GM21423 (cell line): ENCODE measurements around the gene HMG20A.

Source experiments
- ATAC-seq: cut with Tn5 transposase; IDR thresholded peaks from one replicate; pipeline ENCODE4 v1.9.1; 2021; ENCODE audit warnings: mild to moderate bottlenecking, moderate library complexity; ENCODE audit not compliant: unreplicated experiment

HMG20A gene

GRCh38 chr15:77474310-77474988, 53.8 kb downstream of the HMG20A start:
- ATAC-seq = no peak

GRCh38 chr15:77475001-77475400, 54.3 kb downstream of the HMG20A start:
- no peak for ATAC-seq

GRCh38 chr15:77475898-77476297, 55.2 kb downstream of the HMG20A start:
- no peak for ATAC-seq

GRCh38 chr15:77476995-77477394, 56.3 kb downstream of the HMG20A start:
- ATAC-seq = no peak

- no peak for ATAC-seq
Measured at GRCh38 chr15:77478051-77478450, 57.4 kb downstream of the HMG20A start.

GRCh38 chr15:77479015-77479414, 58.3 kb downstream of the HMG20A start:
- no peak for ATAC-seq

- no peak for ATAC-seq
Measured at GRCh38 chr15:77480859-77481633, 60.4 kb downstream of the HMG20A start.

- ATAC-seq = no peak
Measured at GRCh38 chr15:77481670-77482069, 61.0 kb downstream of the HMG20A start.

GRCh38 chr15:77482570-77482969, 61.9 kb downstream of the HMG20A start:
- ATAC-seq = no peak

- no peak for ATAC-seq
Measured at GRCh38 chr15:77483425-77484140, 62.9 kb downstream of the HMG20A start.

- no peak for ATAC-seq
Measured at GRCh38 chr15:77484994-77485393, 64.3 kb downstream of the HMG20A start.

- no peak for ATAC-seq
Measured at GRCh38 chr15:77486542-77487468, 66.1 kb downstream of the HMG20A start.

- ATAC-seq = no peak
Measured at GRCh38 chr15:77487469-77487842, 66.8 kb downstream of the HMG20A start.

- no peak for ATAC-seq
Measured at GRCh38 chr15:77487888-77488287, 67.2 kb downstream of the HMG20A start.

GRCh38 chr15:77489647-77490046, 69.0 kb downstream of the HMG20A start:
- ATAC-seq = no peak

GRCh38 chr15:77493324-77493907, 72.7 kb downstream of the HMG20A start:
- ATAC-seq = no peak

- no peak for ATAC-seq
Measured at GRCh38 chr15:77494073-77494867, 73.6 kb downstream of the HMG20A start.

- ATAC-seq = no peak
Measured at GRCh38 chr15:77494964-77495363, 74.3 kb downstream of the HMG20A start.

GRCh38 chr15:77495838-77496596, 75.3 kb downstream of the HMG20A start:
- no peak for ATAC-seq
